ENCODE data around the gene DPP10.
"Not testable (repeated sequence)": the region's sequence is repeated elsewhere in the genome, so short reads cannot be mapped to it uniquely, and the experiment has no call there.

DPP10 gene

DNA sequence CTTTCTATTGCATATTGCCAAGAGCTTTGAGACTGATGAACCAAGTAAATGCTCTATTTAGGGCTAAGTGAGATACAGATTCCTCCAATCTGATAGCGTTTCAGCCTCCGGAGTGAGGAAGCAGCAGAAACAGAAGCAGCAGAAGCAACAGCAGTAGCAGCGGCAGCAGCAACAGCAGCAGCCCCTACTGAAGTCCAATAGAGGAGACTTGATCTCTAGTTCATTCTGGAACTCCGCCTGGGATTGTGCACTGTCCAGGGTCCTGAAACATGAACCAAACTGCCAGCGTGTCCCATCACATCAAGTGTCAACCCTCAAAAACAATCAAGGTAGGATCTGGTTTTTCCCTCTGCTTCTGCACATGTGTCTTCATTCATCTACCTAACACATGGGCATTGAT is at the start of gene DPP10:
DPP10 (plus strand) TSS at position 132 of the 400 bp plus-strand sequence.
- peak; percentile 71 for DNase-seq (ENCODE audit: low spot score)

DNA sequence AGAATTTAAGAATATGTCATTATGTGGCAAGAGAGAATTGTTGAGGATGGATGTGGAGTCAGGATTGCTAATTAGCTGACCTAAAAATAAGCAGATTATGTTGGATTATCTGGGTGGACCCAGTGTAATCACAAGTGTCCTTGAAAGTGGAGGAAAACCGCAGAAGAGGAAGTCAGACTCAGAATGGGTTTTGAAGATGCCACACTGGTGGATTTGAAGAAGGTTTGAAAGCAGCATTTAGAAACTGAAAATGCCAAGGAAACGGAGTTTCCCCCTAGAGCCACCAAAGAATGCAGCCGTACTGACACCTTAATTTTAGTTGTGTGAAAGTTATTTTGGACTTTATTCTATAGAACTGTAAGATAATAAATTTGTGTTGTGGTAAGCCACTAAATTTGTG is 41.6 kb upstream of the DPP10 start:
- no peak for DNase-seq (ENCODE audit: low spot score)

DNA sequence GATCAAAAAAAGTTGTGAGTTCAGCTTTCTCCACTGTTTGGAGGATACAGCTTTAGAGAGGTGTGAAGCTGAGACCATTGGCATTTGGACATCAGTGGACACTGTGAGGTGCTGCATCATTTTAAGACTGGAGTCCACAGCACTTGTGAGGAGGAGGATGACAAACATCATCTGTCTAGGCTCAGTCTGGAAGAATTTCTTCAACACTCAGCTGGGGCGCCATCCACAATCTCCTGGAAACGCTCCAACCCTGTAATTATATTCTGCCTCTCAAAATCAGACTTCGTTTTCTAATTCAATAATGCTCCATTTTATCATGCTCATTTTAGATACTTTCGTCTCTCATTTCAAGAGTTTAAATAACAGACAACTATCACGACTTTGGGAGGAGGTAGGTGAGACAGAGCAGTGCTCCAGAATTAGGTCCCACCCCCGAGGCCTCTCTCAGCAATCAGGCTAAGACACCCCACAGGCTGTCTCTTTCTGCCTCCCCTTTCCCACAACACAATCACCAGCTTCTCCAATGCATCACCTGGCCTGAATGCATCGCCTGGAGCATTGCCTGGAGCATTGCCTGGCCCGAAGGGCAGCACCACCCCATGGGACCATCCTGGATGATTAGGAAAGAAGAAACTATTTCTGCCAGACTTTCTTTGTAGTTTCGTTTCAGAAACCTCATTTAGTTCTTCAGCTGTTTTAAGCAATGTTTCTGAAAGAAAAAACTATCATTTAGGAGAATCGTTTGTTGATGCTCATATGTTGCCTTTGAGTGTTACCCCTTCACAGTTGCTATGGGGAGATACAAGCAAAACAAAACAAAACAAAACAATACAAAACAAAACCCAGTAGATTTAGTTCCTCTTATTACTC is 37.0 kb upstream of the DPP10 start:
- DNase-seq (ENCODE audit: low spot score), result peak; percentile 37

GRCh38 chr2:114406347-114406746 is 36.1 kb upstream of the DPP10 start:
- DNase-seq (ENCODE audit: low spot score), result no peak

DNA sequence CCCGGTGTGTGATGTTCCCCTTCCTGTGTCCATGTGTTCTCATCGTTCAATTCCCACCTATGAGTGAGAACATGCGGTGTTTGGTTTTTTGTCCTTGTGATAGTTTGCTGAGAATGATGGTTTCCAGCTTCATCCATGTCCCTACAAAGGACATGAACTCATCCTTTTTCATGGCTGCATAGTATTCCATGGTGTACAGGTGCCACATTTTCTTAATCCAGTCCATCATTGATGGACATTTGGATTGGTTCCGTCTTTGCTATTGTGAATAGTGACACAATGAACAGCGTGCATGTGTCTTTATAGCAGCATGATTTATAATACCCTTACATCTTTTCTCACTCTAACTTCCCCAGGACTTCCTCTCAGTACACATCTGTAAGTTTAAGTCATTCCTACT is 35.1 kb upstream of the DPP10 start:
- not testable (repeated sequence) for DNase-seq (ENCODE audit: low spot score)

GRCh38 chr2:114421781-114422180 is 20.7 kb upstream of the DPP10 start:
- DNase-seq (ENCODE audit: low spot score), result no peak

- DNase-seq (ENCODE audit: low spot score), result no peak
These were observed 17.7 kb upstream of the DPP10 start for GRCh38 chr2:114424699-114425098.

DNA sequence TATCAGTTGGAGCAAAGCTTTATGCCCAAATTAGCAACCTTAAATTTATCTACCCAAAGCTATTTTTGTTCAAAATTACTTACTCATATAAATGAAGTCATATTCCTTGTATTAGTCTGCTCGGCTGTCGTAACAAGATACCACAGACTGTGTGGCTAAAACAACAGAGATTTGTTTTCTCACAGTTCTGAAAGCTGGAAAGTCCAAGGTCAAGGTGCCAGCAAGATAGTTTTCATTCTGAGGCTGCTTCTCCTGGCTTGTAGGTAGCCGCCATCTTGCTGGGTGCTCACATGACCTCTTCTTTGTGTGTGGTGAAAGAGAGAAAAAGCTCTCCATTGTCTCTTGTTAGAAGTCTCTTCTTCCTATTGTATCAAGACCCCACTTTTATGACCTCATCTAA is 15.7 kb upstream of the DPP10 start:
- DNase-seq (ENCODE audit: low spot score), result no peak

DNA sequence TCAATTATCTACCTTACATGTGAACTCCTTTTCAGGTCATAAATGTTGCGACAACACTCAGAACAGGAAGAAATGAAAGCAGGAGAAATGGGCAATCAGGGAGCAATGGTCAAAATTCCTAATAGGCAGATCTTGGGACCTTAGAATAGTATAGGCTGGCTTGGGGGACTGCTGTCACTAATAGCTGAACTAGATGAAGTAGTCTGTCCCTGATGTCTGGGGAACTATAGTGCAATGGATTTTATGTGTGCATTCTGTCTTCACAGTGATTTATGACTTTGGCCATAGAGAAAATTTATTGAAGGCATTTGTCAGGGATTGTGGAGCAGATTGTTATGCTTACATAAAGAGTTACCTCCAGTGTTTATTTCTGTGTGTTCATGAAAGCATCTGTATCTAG is 6.1 kb upstream of the DPP10 start:
- no peak for DNase-seq (ENCODE audit: low spot score)

GRCh38 chr2:114446571-114446970 is 4.1 kb downstream of the DPP10 start:
- no peak for DNase-seq (ENCODE audit: low spot score)

DNA sequence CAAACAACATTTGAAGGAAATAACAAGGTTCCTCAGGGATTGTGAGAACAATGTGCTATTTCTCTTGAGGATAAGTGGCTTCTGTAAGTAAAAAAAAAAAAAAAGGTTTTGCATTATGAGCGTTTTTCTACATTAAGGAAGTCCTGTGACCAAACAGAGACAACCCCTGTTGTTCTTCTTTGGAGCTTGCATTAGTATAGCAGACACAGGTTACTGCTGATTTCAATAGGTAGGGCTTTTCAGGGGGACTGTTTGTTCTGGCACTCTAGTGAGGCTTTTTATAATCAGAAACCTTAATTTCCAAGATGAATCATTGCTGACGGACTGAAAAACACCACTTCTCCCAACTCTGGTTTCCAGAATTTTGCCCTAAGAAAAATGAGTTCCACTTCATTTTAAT is 8.2 kb downstream of the DPP10 start:
- DNase-seq (ENCODE audit: low spot score), result no peak

GRCh38 chr2:114456566-114456965 is 14.1 kb downstream of the DPP10 start:
- DNase-seq (ENCODE audit: low spot score), result no peak

GRCh38 chr2:114457956-114458355 is 15.5 kb downstream of the DPP10 start:
- DNase-seq (ENCODE audit: low spot score), result no peak

DNA sequence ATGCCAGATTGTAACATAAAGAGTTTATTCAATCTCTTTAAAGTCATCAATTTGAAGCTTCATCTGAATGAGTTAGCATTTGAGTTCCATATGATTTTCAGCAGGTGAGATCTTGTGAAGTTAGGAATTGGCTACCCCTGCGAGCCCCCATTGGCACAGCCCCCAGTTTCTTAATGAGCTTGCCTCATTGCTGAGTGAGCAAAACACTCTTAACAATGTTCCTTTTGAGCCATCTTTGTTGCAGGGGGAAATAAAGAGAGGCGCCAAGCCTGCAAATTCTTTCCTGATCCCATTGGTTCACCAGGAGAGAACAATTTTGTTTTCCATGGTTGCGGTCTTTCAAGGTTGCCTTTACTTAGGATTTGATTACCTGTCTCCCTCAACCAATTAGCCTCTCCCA is 18.7 kb downstream of the DPP10 start:
- DNase-seq (ENCODE audit: low spot score), result no peak

DNA sequence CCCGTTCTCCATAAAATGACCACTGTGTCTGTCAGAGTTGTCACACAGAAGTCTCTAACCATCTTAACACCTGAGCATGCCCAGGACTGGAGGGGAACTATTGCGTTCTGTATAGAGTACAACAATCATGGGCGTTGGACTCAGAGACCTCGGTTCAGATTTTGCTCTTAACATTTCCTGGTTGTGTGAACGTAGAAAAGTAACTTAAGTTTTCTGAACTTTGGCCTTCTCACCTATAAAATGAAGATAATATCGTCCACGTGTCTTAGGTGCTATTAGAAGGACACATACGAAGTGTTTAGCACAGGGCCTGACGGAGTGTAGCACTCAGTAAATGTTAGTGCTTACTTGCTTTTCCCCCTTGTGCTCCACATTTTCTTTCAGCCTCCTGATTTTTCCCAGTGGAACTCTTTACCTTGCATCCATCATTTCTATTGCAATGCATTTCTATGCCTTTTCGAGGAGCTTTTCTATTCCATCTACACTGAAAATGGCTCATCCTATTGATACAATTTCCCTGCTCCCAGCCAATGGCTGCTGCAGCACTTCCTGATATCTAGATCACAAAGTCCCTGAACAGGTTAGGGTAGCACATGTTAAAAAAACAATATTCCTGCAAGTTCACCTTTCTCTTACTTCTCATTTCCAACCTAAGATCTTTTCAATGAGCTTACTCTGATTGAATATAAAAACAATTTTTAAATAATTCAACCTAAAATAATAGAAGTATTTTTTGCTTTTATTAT is 22.7 kb downstream of the DPP10 start:
- no peak for DNase-seq (ENCODE audit: low spot score)

DNA sequence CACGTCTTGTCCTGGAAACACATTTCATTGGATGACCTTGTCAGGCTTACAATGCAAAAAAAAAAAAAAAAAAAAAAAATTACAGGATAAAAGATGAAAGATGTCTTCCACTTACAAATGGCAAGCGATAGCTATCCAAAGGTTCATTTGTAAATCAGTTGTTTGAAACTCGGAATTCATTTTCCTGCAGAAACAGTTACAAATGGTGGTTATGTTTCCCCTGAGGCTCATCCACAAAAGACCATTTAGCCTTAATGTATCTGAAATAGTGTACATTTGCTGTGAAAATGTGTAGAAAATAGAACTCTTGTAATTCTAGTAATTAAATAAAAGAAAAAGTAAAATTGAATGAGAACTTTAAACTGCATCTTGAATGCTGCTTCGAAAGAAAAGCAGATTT is 25.9 kb downstream of the DPP10 start:
- no peak for DNase-seq (ENCODE audit: low spot score)

- DNase-seq (ENCODE audit: low spot score), result no peak
These were observed 29.8 kb downstream of the DPP10 start for GRCh38 chr2:114472246-114472645.

GRCh38 chr2:114472726-114473125 is 30.3 kb downstream of the DPP10 start:
- DNase-seq (ENCODE audit: low spot score), result no peak

DNA sequence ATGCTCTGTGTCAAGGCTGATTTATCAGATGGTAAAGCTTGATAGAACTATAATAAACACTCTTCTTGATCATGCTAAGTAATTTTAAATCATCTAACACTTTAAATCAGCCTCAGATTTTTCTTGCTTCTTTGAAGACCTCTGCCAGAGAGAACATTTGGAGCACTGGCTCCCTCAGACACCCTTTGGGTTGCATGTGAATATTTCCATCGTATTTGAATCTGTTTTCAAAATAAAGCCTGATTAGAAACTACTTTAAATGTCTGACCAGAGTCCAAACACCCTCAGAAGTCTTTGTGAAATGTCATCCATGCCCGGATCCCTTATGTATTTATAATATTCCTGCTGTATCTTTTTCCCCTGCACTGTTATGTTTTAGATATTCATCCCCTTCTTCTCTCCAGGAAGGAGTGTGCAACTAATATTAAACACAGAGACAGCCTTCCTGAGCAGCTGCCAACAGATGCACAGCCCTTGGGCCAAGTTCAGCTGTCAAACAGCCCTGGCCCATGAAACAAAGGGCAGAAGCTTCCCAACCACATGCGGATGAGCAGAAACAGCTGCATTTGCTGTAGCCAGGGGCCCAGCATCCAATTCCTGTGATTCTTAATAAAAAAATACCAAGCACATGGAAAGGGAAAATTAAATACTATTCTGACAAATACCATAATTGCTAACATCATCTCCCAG is 46.5 kb downstream of the DPP10 start:
- peak; percentile 68 for DNase-seq (ENCODE audit: low spot score)

DNA sequence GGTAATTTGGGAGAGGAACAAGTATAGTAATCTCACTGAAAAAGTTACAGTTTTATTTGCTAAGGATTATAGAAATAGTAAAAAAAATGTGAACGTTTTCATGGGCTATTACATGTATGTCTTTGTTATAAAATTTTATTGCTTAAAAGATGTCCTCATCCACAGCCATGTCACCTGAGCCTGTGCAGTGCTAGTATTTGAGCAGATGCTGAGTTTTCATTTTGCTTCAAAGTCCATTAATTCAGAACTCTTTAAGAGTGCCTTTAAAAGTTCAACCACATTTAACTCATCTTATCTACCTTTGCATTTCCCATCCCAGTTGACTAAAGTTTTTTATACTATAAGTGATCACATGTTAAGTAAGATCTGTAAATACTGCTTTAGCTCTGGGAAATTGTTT is 52.6 kb downstream of the DPP10 start:
- DNase-seq (ENCODE audit: low spot score), result no peak

DNA sequence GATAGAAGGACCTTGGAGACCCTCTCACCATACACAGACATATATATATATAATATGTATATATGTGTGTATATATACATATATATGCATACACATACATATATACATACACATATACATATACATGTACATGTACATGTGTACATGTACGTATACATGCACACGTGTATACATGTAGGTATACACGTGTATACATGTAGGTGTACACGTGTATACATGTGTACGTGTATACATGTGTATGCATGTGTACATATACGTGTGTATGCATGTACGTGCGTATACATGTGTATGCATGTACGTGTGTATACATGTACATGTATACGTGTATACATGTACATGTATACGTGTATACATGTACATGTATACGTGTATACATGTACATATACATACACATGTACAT is 54.5 kb downstream of the DPP10 start:
- DNase-seq (ENCODE audit: low spot score), result no peak

DNA sequence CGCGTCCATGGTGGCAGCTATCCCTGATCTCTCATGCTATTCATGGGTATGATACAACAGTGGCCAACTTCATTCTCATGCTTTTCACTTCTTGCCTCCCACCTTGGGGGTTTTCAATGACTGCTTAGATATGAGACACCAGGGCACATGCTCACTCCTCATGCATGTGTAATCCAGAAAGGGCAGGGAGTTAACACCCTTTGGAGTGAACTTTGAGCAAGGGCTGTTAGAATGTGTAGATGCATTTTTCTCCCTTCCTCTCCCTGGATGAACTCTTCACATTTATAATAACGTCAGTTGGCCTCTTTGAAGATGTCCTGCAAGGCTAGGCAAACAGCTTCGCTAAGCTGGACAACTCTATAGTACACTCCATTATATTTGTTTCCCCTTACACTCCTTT is 56.7 kb downstream of the DPP10 start:
- no peak for DNase-seq (ENCODE audit: low spot score)

DNA sequence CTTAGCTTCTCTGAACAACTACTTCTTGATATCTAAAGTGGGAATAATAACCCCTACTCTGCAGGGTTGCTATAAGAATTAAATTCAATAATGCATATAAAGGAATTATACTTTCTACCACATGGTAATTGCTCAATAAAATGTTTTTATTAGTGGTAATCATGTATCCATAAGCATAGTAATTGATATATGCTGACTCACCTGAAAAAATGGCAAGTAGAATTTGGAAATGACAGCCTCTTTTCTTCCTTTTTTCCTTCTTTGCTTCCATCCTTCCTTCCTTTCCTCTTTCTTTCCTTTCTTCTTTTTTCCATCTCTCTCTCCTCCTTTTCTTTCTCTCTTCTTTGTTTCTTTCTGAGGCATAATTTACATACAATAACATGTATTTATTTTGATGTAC is 65.3 kb downstream of the DPP10 start:
- DNase-seq (ENCODE audit: low spot score), result no peak

All from left forelimb (tissue), 1 donor.